ENCODE data around the gene F13A1. TPM values are rescaled to one million over a fixed set of nuclear protein-coding genes. Genes with fewer than 3 reads are reported as not detected.
A peak's percentile ranks its signal among the peaks of the same experiment; 100 is the strongest.

Gene F13A1
- total and polyA plus RNA-seq, 2 donors from 2014 or later: 28.9 to 275 TPM

GRCh38 chr6:6191476-6191875 lies 129.0 kb downstream of the F13A1 start:
- DNase-seq (peak in 2 of 5 donors; percentile 31 to 57), FAIRE-seq (no peak)
- no peaks in the 10 kb centered on the region for H3K36me3 ChIP-seq (ENCODE audit: control insufficient read depth in 2 of 3, insufficient read depth in 3 of 3, low read length in 3 of 3)
- no peaks in the 10 kb centered on the region for H3K27me3 ChIP-seq (ENCODE audit: control insufficient read depth, insufficient read depth, low read length)
- intact Hi-C loops (cut with DNase I): no loop called here
- no peak for TF ChIP-seq CTCF (IDR thresholded peaks at IDR 0.05; ENCODE audit: borderline replicate concordance, extremely low read depth, insufficient read depth)
- no peak overlapping the region for H3K27ac ChIP-seq (ENCODE audit: low read depth in 2 of 2, low read length in 2 of 2)
- H3K4me1 ChIP-seq (ENCODE audit: control insufficient read depth in 2 of 3, insufficient read depth in 2 of 3, low read depth in 1 of 3, low read length in 3 of 3): no peaks in the 10 kb centered on the region
- H3K4me3 ChIP-seq (ENCODE audit: low read length in 3 of 3): no peak overlapping the region
- no peak overlapping the region for H3K9ac ChIP-seq (ENCODE audit: low read length in 3 of 3)
- no peaks in the 10 kb centered on the region for H3K9me3 ChIP-seq (ENCODE audit: control insufficient read depth in 2 of 3, insufficient read depth in 1 of 3, low read length in 3 of 3)

- DNase-seq (no peak), FAIRE-seq (no peak)
- H3K9me3 ChIP-seq (ENCODE audit: control insufficient read depth in 2 of 3, insufficient read depth in 1 of 3, low read length in 3 of 3): no peaks in the 10 kb centered on the region
- no peaks in the 10 kb centered on the region for H3K36me3 ChIP-seq (ENCODE audit: control insufficient read depth in 2 of 3, insufficient read depth in 3 of 3, low read length in 3 of 3)
- TF ChIP-seq CTCF (IDR thresholded peaks at IDR 0.05; ENCODE audit: borderline replicate concordance, extremely low read depth, insufficient read depth): no peak
- intact Hi-C loops (cut with DNase I): no loop called here
- no peaks in the 10 kb centered on the region for H3K4me1 ChIP-seq (ENCODE audit: control insufficient read depth in 2 of 3, insufficient read depth in 2 of 3, low read depth in 1 of 3, low read length in 3 of 3)
- H3K9ac ChIP-seq (ENCODE audit: low read length in 3 of 3): no peak overlapping the region
- no peaks in the 10 kb centered on the region for H3K27me3 ChIP-seq (ENCODE audit: control insufficient read depth, insufficient read depth, low read length)
- no peak overlapping the region for H3K4me3 ChIP-seq (ENCODE audit: low read length in 3 of 3)
- no peak overlapping the region for H3K27ac ChIP-seq (ENCODE audit: low read depth in 2 of 2, low read length in 2 of 2)
These were observed 139.8 kb downstream of the F13A1 start for GRCh38 chr6:6180684-6181083.

GRCh38 chr6:6179858-6180623 lies 140.4 kb downstream of the F13A1 start:
- H3K9me3 ChIP-seq (ENCODE audit: control insufficient read depth in 2 of 3, insufficient read depth in 1 of 3, low read length in 3 of 3): no peaks in the 10 kb centered on the region
- intact Hi-C loops (cut with DNase I): no loop called here
- TF ChIP-seq CTCF (IDR thresholded peaks at IDR 0.05; ENCODE audit: borderline replicate concordance, extremely low read depth, insufficient read depth): no peak
- no peaks in the 10 kb centered on the region for H3K36me3 ChIP-seq (ENCODE audit: control insufficient read depth in 2 of 3, insufficient read depth in 3 of 3, low read length in 3 of 3)
- no peak for FAIRE-seq
- H3K9ac ChIP-seq (ENCODE audit: low read length in 3 of 3): no peak overlapping the region
- H3K4me1 ChIP-seq (ENCODE audit: control insufficient read depth in 2 of 3, insufficient read depth in 2 of 3, low read depth in 1 of 3, low read length in 3 of 3): no peaks in the 10 kb centered on the region
- peak in 1 of 5 donors; percentile 38 for DNase-seq
- no peaks in the 10 kb centered on the region for H3K27me3 ChIP-seq (ENCODE audit: control insufficient read depth, insufficient read depth, low read length)
- H3K4me3 ChIP-seq (ENCODE audit: low read length in 3 of 3): no peak overlapping the region
- no peak overlapping the region for H3K27ac ChIP-seq (ENCODE audit: low read depth in 2 of 2, low read length in 2 of 2)
